WTC11 (cell line): ENCODE results near the gene ADH1C.

Experiments used
- MYBL2 ChIP-seq: sonication (generic); formaldehyde crosslinking; IDR thresholded peaks from 2 replicates; pipeline ENCODE4 v1.8.1; 2023; ENCODE audit warnings: mild to moderate bottlenecking, moderate library complexity, missing genetic modification reagents
- SP1 ChIP-seq: sonication (generic); formaldehyde crosslinking; conservative IDR thresholded peaks from 2 replicates; pipeline ENCODE4 v1.8.1; 2022; ENCODE audit warnings: missing genetic modification reagents
- TEAD4 ChIP-seq: sonication (generic); formaldehyde crosslinking; IDR thresholded peaks from 2 replicates; pipeline ENCODE4 v1.8.0; 2022; ENCODE audit warnings: mild to moderate bottlenecking, missing genetic modification reagents
- TF ChIP-seq, protein P1 (sequence below): fragments of 200-600 bp; IDR thresholded peaks from 2 replicates; pipeline ENCODE4 v1.8.0; 2022; ENCODE audit warnings: antibody characterized with exemption

DNA sequence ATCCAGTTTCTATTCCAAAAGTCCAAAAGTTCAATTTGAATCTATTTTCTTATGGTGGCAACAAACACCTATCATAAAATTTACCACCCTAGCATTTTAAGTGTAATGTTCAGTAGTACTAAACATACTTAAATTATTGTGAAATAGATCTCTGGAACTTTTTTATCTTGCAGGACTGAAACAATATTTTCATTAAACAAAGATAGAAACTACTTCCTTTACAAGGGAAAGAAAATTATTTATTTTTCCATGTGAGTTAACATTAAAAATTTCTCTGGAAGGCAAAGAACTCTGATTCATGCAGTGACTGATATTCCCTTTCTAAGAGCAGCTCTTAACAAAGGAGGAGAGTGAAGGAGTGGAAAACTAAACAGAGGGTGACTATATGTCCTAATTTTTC is 42.4 kb upstream of the ADH1C start:
- TF ChIP-seq TEAD4 (CRISPR knock-in tag) (no peak), SP1 (CRISPR knock-in tag) (no peak), MYBL2 (CRISPR knock-in tag) (no peak)
- TF ChIP-seq, protein P1, sequence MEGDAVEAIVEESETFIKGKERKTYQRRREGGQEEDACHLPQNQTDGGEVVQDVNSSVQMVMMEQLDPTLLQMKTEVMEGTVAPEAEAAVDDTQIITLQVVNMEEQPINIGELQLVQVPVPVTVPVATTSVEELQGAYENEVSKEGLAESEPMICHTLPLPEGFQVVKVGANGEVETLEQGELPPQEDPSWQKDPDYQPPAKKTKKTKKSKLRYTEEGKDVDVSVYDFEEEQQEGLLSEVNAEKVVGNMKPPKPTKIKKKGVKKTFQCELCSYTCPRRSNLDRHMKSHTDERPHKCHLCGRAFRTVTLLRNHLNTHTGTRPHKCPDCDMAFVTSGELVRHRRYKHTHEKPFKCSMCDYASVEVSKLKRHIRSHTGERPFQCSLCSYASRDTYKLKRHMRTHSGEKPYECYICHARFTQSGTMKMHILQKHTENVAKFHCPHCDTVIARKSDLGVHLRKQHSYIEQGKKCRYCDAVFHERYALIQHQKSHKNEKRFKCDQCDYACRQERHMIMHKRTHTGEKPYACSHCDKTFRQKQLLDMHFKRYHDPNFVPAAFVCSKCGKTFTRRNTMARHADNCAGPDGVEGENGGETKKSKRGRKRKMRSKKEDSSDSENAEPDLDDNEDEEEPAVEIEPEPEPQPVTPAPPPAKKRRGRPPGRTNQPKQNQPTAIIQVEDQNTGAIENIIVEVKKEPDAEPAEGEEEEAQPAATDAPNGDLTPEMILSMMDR: no peak
